Hair follicular keratinocyte (primary cell): ENCODE measurements around the gene ZSCAN29. TPM values are rescaled to one million over a fixed set of nuclear protein-coding genes. Genes with fewer than 3 reads are reported as not detected.

ENCODE experiments used
- total RNA-seq: library from RNA; depleted of rRNA; stranded (reverse); fragments of >200 nt; gene quantifications from 2 replicates; pipeline ENCODE4 v1.2.3, GENCODE V29; 2015

ZSCAN29 gene
- 12.5 and 13.9 TPM in 2 replicates for total RNA-seq

DNA sequence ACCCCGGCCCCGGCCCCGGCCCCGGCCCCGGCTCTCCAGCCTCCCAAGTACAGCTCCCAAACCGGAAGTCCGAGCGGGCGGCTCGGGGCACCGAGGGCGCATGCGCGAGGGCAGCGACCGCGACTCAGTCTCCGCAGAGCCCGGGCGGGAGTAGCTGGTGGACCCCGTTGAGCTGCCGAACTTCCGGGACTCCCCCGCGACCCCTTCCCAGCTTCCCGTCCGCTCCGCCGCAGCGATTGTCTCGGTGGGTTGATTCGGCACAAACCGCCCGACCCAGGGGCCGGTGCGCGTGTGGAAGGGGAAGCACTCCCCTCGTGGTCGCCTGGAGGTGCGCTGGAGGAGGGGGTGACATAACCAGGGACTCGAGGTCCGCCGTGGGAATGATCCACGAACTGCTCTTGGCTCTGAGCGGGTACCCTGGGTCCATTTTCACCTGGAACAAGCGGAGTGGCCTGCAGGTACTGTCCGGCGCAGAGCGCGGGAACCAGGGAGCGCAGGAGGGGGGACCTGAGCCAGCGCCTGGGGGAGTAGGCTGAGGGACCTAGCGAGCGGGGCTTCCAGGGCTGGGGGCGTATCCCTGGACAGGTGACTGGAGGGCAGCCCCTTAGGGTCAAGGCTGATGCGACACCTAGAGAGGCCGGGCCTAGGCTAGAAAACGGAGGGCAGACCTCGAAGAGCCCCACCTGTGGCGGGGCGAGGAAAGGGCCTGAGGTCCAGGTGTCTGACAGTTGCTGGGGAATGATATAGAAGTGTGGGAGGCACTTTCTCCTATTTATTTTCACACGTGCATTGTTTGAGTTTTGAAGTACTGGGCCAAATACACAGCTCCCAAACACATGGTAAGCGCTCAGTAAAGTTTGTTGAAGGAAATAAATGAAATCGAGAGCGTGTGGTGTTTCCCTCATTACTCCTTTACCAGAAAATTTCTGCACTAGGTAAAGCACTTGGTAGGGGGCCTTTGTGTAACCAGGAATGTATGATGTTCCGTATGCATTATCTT lies at the start of gene ZSCAN29, which contains the start of gene TUBGCP4:
ZSCAN29 (minus strand) TSS at position 69 of the 1,000 bp plus-strand sequence. CDS start 1,130 bp downstream, outside the sequence.
TUBGCP4 (plus strand) TSS at position 127 of the 1,000 bp plus-strand sequence; CDS start at position 381, 254 bp downstream.

GRCh38 chr15:43329960-43330779 lies 40.7 kb downstream of the ZSCAN29 start, which contains the start of gene LCMT2:
TSS of gene LCMT2 (minus strand) at chr15:43330573. CDS start at chr15:43330489, 84 bp downstream.

Other genes starting within 250 kb of the ZSCAN29 start
- gene TMEM62, start 237.5 kb downstream of the ZSCAN29 start, total RNA-seq = 9.4 and 12.9 TPM in 2 replicates
- gene CCNDBP1, start 185.6 kb downstream of the ZSCAN29 start, total RNA-seq = 32.0 and 55.1 TPM in 2 replicates
- gene EPB42, start 150.0 kb downstream of the ZSCAN29 start, total RNA-seq = not detected in 2 replicates
- 0.16 TPM in 1 of 2 replicates, not detected in the other for gene TGM5, start 104.1 kb downstream of the ZSCAN29 start, total RNA-seq
- gene TGM7, start 68.8 kb downstream of the ZSCAN29 start, total RNA-seq = not detected in 2 replicates
- 4.0 and 8.4 TPM in 2 replicates for gene LCMT2, start 40.5 kb downstream of the ZSCAN29 start, total RNA-seq
- 13.5 and 20.8 TPM in 2 replicates for gene TUBGCP4, start 58 bp upstream of the ZSCAN29 start, total RNA-seq
- 16.7 and 18.3 TPM in 2 replicates for gene TP53BP1, start 122.1 kb upstream of the ZSCAN29 start, total RNA-seq
- gene MAP1A, start 146.6 kb upstream of the ZSCAN29 start, total RNA-seq = 0.39 and 0.42 TPM in 2 replicates
- 17.5 and 18.7 TPM in 2 replicates for gene PPIP5K1, start 219.2 kb upstream of the ZSCAN29 start, total RNA-seq
- gene CKMT1B, start 223.0 kb upstream of the ZSCAN29 start, total RNA-seq = 87.1 and 108 TPM in 2 replicates
- 0.49 TPM in 1 of 2 replicates, not detected in the other for gene STRC, start 247.8 kb upstream of the ZSCAN29 start, total RNA-seq